ENCODE measurements around the gene LHX5. TPM values are rescaled to one million over a fixed set of nuclear protein-coding genes. Genes with fewer than 3 reads are reported as not detected.
A peak's percentile ranks its signal among the peaks of the same experiment; 100 is the strongest.

The LHX5 gene
- total RNA-seq, 1 donor from 2014 or later: 1.5 TPM

- peaks cover 28% of the 10 kb centered on the region for H3K27me3 Mint-ChIP-seq (ENCODE audit: low read depth)
- H3K27ac Mint-ChIP-seq (ENCODE audit: unreplicated experiment): no peak overlapping the region
- H3K36me3 Mint-ChIP-seq (ENCODE audit: low read depth): no peaks in the 10 kb centered on the region
- DNase-seq (ENCODE audit: low read depth, low spot score): peak; percentile 73
- H3K4me1 Mint-ChIP-seq: no peaks in the 10 kb centered on the region
- TF ChIP-seq CTCF (conservative IDR thresholded peaks at IDR 0.05): peak; percentile 80
- no peak overlapping the region for H3K4me3 Mint-ChIP-seq
- no peaks in the 10 kb centered on the region for H3K9me3 Mint-ChIP-seq
Measured at GRCh38 chr12:113439606-113440030, 32.1 kb downstream of the LHX5 start.

- Mint-ChIP-seq H3K4me3 (no peak overlapping the region), H3K27me3 (ENCODE audit: low read depth) (peaks cover 25% of the 10 kb centered on the region), H3K27ac (ENCODE audit: unreplicated experiment) (no peak overlapping the region), H3K36me3 (ENCODE audit: low read depth) (no peaks in the 10 kb centered on the region), H3K9me3 (no peaks in the 10 kb centered on the region), H3K4me1 (no peaks in the 10 kb centered on the region)
- TF ChIP-seq CTCF (conservative IDR thresholded peaks at IDR 0.05): no peak
- DNase-seq (ENCODE audit: low read depth, low spot score): no peak
Measured at GRCh38 chr12:113439301-113439597, 32.4 kb downstream of the LHX5 start.

GRCh38 chr12:113438523-113439300, 33.0 kb downstream of the LHX5 start:
- TF ChIP-seq CTCF (conservative IDR thresholded peaks at IDR 0.05): no peak
- DNase-seq (ENCODE audit: low read depth, low spot score): no peak
- H3K36me3 Mint-ChIP-seq (ENCODE audit: low read depth): no peaks in the 10 kb centered on the region
- no peaks in the 10 kb centered on the region for H3K9me3 Mint-ChIP-seq
- H3K27ac Mint-ChIP-seq (ENCODE audit: unreplicated experiment): no peak overlapping the region
- H3K27me3 Mint-ChIP-seq (ENCODE audit: low read depth): peaks cover 23% of the 10 kb centered on the region
- H3K4me3 Mint-ChIP-seq: no peak overlapping the region
- H3K4me1 Mint-ChIP-seq: no peaks in the 10 kb centered on the region

GRCh38 chr12:113437729-113438100, 34.0 kb downstream of the LHX5 start:
- Mint-ChIP-seq H3K36me3 (ENCODE audit: low read depth) (no peaks in the 10 kb centered on the region), H3K4me1 (no peaks in the 10 kb centered on the region), H3K27me3 (ENCODE audit: low read depth) (peaks cover 20% of the 10 kb centered on the region), H3K27ac (ENCODE audit: unreplicated experiment) (no peak overlapping the region), H3K4me3 (no peak overlapping the region), H3K9me3 (no peaks in the 10 kb centered on the region)
- no peak for TF ChIP-seq CTCF (conservative IDR thresholded peaks at IDR 0.05)
- DNase-seq (ENCODE audit: low read depth, low spot score): no peak

GRCh38 chr12:113436993-113437728, 34.5 kb downstream of the LHX5 start:
- Mint-ChIP-seq H3K9me3 (no peaks in the 10 kb centered on the region), H3K27me3 (ENCODE audit: low read depth) (peaks cover 17% of the 10 kb centered on the region), H3K36me3 (ENCODE audit: low read depth) (no peaks in the 10 kb centered on the region), H3K4me3 (no peak overlapping the region), H3K27ac (ENCODE audit: unreplicated experiment) (no peak overlapping the region), H3K4me1 (no peaks in the 10 kb centered on the region)
- DNase-seq (ENCODE audit: low read depth, low spot score): no peak
- TF ChIP-seq CTCF (conservative IDR thresholded peaks at IDR 0.05): no peak

Data from neural crest cell (in vitro differentiated cells).